GM19043 (cell line): ENCODE data around the gene TMIE.

Source experiments
- ATAC-seq: cut with Tn5 transposase; IDR thresholded peaks from one replicate; pipeline ENCODE4 v1.9.1; 2021; ENCODE audit warnings: low read depth; ENCODE audit not compliant: unreplicated experiment

TMIE gene

DNA sequence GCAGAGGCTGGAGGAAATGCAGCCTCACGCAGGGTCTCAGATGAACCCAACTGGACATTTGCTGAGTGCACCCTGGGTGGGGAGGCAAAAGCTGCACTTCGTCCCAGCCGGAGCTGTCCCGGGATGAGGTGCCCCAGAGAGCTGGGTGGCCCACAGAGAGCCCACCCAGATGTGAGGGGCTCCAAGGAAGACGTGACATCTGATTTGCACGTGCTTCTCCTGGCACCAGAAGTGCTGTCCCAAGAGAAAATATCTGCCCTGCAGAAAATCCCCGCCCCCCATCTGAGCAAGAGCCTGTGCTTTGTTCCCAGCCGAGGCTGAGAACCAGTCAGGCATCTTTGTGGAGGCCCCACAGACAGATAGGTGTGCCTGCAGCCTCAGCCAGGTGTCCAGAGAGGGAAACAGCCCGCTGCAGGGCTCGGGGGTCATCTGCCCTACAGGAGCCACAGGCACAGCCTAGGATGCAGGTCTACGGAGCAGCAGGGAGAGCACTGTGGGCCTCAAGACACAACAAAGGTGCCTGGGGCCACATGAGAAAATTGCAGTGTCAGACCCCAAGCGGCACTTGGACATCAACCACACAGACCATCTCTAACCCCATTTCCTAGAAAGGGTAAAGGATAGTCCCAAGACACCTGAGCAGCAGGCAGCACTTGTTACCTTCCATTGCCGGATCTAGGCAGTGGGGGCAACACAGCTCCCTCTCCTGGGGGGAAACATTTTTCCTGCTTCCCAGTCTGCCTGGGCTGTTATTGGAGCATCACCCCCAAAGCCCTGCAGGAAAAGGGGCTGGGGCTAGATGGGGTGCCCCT lies 5.8 kb downstream of the TMIE start:
- no peak for ATAC-seq

DNA sequence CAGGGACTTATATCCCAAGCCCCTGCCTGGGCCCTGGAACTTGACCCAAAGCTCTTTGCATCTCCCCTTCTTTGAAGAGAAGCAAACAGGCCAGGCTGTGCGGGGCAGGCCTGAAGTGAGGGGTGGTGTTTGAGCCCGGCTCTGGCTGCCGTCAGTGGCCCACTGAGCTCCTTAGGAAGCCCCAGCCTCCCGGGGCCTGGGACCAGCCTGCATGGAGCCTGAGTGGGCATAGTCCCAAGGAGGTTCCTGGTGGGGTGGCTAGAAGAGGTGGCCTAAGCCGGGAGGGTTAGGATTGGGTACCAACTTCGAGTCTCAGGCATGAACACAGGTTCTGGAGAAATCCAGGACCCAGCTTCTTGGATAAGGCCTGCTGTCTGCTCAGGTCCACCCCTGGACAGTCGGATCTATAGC lies 6.4 kb downstream of the TMIE start:
- ATAC-seq = no peak

DNA sequence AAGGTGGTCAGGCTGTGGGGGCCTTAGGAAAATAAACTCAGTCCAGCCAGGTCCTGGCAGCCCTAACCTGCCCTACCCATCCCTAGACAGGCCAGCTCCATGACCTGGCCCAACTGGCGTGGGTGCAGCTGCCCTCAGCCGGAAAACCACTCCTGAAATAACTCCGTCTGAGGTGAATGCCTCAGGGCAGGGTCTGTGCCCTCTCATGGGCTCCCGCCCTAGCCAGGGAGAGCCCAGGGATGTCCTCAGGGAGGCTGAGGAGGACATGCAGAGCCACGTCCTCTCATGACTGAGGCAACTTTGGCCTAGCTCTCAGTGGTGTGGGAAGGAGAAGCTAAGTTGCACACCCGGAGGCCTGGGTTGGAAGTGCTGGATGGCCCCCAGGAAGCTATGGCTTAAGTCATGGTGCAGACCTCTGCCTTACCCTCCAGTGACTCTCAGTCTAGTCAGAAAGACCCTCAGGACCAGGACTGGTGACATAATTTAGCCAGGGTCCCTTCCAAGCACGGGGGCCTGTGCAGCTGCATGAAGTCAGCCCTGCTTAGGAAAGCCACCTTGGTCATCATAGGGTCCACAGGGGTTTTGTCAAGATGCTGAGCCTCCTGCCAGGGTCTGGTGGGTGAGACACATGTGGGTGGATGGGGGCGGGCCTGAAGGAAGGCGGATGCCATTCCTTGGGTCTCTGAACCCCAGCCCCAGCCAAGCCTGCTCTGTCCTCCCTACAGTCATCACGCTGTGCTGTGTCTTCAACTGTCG lies 7.4 kb downstream of the TMIE start:
- no peak for ATAC-seq

DNA sequence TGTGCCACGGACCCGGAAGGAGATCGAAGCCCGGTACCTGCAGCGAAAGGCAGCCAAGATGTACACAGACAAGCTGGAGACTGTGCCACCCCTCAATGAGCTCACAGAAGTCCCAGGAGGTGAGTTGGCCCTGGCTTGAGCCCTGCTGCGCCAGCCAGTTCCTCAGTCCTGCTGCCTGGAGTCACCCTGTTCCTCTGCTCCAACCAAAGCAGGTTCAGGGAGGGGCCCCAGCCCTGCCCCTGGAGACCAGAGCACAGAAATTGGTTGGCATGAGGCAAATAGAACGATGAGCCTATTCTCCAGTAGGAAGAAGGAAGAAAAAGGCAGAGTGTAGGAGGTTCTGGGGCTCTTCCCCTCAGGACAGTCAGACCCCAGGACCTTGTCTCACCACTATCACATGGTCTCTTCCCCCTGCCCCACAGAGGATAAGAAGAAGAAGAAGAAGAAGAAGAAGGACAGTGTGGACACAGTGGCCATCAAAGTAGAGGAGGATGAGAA lies 8.0 kb downstream of the TMIE start:
- ATAC-seq = no peak

DNA sequence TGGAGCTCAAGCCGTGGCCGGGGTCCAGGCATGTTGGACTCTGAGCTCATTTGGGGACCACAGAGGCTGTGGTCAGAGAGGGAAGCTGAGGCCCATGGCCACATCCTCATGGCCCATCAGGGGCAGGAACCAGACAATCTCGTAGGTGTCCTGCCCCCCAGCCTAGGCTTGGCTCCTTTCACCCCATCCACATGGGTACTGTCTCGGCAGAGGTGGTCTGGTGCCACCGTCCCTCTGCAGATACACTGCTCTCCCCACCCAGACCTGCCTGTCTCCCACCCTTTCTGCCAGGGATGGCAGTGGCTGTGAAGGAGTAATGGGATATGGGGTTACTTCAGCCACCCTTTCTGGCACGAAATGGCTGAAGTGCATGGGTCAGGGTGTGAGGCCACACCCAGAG lies 8.5 kb downstream of the TMIE start:
- no peak for ATAC-seq

DNA sequence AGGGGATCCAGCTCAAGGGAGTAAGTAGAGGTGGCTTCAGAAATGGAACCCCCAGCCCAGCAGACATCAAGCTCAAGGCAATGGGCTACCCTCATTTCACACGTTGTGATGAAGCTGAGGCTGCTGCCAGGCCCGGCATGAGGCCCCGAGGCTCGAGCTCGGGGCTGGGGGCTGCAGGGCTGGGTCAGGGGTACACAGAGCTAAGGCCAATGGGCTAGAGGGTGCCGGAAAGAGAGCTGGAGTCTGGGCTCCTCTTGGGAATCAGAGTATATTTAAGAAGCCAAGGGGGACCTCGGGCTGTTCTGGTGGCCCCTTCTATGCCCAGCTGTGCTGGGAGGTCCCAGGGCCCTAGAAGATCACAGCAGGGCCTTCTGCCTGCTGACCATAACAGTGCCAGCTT lies 9.0 kb downstream of the TMIE start:
- no peak for ATAC-seq

DNA sequence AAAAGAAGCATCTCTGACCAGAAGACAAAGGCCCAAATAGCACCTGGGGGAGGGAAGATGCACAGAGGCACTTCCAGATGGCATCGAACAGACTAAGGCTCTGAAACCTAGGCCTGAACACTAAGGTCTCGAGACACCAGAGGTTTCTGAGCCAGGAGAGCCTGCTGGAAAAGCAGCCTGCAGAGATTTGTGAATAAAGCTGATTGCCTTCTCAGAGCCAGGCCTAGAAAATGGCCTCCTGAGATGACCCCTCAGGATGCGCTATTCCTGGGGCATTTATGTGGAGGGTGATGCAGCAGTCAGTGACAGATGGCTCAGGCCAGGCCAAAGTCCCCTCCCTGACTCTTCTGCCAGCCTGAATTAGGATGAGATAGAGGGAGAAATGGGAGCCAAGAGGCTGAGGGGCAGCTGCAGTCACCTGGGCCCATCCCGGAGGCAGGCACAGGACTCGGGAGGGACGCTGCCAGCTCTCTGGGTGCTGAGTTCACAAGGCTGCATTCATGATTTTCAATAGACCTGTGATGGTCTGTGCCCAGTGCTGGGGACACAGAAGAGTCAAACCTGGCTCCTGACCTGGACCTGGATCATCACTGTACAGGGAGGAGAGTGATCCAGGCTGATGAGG lies 9.6 kb downstream of the TMIE start:
- ATAC-seq = no peak

DNA sequence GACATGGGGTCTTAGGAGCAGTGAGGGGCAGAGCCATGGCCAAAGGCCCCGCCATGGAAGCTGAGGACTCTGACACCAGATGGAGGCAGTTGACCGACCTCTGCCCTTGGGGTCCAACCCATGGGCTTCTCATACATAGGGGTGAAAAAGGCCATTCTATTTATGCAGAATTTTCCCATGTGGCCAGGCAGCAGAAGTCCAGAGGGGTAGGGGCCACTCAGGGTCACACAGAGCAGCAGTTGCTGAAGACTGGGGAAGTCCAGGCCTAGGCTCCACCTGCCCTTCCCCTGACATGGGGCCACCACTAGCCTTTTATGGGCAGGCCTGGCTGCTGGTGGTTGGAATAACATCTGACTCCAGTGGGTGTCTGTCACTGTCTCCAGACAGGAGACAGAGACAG lies 10.1 kb downstream of the TMIE start:
- ATAC-seq = no peak

DNA sequence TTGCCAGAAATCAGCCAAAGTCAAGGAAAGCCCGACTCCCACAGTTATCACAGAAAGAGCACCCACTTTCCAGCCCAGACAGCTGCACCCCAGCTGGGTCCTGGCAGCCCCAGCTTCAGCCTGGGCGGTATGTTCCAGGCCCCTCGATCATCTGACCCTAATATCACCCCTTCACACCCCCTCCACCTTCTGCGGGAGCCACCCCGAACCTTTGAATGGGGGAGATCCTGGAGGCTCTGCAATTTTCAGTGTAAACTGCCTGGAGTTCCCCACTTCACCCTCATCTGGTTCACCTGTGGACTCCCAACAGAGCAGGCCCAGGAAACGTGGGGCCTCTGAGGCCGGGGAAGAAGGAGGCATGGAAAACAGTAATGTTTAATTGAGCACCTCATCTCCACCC lies 10.6 kb downstream of the TMIE start:
- no peak for ATAC-seq

DNA sequence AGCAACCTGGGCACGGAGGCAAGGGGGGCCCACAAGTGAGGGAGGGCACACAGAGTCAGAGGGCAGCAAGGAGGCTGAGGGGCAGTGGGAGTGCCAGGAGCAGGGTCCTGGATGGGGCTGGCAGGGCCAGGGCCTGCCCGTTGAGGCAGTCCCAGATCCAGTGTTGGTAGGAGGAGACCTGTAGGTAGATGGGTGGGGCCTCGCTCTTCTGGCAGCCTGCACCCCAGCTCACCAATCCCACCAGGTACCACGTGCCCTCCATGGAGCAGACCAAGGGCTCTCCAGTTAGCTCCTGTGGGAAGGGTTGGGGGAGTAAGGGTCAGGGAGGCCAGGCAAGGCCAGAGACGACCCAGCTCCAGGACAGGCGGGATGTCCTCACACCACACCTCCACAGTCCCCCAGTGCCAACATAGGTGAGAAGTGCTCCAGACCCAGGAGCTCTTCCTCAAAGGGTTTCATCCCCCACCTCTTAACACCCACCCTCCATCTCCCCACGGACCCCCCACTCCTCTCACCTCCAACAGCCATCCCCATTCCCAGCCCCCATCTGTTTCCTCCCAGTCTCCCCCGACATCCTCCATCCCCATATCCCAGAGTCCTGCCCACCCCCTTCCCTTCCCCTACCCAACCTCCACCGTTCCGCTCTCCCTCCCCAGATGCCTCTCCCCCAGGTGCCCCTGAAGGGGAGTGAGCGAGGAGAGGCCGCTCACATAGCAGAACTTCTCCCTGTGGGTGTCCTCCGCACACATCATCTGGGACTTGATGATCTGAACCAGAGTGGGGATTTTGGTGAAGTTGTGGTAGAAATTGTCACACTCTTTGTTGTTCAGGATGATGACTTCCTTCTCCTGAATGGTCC lies 11.2 kb downstream of the TMIE start:
- no peak for ATAC-seq

DNA sequence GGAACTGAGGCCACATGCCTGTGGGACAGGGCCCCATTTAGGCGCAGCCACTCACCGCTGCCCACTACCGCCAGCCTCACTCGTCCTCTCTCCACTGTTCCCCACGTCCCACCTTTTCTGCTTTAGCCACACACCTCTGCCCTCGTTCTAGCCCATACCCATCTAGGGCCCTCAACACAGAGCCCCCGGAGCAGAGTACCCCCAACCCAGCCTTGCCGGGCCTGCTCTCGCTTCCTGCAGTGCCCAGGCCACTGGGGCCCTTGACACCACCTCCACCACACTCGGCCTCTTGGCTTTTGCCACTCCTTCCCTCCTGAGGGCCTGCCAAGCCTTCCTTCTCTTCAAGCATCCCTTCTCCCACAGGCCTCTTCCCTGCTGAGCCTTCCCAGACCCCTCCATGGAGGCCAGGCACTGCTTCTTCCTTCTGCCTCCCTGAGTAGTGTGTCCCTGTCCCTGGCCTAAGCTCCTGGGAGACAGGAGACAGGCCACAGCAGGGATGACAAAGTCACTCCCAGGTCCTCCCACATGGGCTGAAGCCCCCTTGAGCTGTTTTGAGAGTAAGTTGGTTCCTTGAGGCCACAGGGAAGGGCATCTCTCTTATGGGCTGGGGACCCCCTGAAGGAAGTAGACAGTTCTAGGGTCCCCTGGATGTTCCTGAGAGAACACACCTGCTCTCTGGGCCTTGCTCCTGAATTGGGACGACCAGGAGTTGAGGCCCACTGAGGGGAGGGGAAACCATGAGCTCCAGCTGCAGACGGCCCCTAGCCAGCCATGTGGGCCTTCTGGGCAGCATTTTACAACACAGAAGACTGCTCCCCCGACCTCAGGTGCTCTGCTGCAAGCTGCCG lies 12.1 kb downstream of the TMIE start:
- no peak for ATAC-seq

DNA sequence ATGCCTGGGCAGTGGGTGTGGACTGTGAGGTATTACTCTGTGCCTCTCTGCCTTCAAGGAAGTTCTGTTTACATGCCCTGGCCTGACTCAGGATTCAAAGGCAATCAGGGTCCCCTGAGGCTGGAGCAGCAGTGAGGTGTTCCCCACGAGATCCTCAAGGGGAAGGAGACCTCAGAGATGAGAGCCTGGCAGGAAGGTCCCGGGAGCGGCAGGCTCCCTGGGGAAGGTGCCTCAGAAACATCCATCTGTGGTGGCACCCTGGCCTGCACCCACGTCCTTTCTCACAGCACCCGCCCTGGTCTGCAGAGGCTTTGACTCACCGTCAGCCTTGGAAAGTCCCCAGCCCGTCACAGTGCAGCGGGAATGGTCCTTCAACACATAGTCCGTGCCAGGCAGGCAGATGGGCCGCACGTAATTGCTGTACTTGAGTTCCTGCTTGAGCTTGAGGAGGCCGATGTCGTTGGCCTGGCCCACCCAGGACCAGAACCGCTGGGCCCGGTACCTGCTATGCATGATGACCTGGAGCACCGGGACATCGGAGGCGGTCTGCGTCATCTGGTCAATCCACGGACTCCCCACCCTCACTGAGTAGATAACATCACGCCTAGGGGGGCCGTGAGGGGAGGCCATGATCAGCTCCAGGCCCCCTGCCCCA lies 12.8 kb downstream of the TMIE start:
- no peak for ATAC-seq

DNA sequence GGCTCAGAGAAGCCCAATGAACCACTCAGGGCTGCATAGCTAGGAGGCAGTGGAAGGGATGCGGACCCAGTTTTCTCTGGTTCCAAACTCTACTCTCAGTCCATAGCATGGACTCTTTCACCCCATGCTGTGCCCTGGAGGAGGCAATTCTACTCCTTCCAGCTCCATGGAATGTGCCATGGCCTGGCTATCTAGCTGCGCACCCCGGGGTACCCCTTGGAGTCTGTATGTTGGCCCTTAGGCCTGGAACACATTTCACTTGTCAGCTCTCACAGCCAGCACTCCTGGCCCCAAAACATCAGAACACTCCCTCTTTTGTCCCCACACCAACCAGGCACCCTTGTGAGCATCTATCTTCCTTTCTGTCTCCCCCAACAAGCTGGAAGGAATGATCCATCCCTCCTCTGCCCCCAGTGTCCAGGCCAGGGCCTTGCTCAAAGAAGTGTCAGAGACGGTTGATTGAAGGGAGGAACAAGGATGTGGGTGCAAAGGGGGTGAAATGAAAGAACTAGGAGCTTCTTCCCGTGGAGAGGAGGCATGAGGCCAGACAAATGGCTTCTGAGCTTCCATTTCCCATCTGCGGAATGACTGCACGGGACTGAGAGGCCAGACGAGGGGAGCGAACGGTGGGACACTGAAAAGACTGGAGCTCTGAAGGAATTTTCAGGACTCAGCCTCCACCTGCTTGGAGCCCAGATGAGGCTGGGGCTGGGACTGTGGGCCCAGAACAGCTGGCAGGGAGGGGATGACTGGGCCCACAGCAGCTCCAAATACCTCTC lies 13.7 kb downstream of the TMIE start:
- no peak for ATAC-seq

DNA sequence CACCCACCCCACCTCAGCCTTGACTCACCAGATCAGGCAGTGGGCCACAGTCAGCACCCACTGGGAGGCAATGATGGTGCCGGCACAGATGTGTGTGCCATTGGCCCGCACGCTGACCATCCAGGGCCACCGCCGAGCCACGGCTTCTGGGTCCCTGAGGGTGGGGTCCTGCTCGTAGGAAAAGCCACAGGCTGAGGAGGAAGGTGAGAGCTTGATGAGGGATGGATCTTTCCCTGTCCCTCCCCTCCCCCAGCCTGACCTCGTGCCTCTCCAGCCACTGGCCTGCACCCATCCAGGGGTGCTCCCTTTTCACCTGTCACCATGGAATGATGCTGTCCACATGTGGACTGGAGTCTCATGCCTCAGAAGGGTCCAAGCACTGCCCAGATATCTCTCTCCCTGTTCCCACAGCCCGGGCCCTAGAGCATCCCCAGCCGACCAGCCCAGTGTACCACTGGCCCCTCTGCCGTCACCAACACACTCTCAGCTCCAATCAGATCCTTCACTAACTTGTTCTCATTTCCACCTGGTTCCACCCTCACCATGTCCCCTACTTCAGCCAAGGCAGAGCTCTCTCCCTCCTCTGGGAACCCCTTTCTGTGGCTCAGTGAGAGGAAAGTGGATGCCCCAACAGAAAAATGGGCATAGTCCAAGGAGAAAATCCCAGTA lies 14.4 kb downstream of the TMIE start:
- ATAC-seq = no peak

DNA sequence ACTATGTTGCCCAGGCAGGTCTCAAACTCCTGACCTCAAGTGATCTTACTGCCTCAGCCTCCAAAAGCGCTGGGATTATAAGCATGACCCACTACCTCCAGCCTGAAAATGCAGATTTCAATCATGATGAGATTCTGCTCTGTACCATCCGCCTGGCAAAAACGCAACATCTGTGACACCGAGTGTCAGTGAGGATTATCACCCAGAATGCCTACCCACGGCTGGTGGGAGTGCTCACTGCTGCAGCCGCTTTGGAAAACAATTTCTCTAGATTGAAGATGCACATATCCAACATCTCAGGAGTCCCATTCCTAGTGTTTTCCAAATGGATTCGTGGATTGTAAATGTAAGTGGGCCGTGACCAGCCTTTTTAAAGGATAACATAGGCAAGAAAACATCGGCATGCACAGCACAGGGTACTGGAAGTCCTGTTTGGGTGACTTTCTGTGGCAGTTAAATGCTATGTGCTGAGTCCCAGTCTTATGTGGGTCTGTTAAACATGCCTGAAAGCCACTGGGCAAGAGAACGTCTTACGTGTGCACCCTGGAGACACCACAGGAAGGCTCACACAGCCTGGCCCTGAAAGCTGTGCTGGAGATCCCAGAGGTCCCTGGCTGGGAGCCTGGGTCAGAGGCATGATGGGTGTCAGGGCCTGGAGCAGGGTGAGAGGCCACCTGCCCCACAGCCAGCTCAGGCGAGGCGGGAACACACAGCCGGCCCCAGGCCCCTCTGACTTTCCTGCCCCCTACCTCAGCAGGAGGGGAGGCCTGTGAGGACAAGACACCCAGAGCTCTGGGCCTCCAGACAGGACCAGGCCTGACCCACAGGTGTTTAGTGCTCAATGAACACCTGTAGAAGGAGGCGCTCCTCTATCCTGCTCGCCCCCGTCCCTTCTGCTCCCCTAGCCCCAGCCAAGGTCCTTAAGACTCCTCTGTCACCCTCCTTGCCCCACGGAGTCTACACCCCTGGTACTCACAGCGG lies 15.6 kb downstream of the TMIE start:
- ATAC-seq = no peak

DNA sequence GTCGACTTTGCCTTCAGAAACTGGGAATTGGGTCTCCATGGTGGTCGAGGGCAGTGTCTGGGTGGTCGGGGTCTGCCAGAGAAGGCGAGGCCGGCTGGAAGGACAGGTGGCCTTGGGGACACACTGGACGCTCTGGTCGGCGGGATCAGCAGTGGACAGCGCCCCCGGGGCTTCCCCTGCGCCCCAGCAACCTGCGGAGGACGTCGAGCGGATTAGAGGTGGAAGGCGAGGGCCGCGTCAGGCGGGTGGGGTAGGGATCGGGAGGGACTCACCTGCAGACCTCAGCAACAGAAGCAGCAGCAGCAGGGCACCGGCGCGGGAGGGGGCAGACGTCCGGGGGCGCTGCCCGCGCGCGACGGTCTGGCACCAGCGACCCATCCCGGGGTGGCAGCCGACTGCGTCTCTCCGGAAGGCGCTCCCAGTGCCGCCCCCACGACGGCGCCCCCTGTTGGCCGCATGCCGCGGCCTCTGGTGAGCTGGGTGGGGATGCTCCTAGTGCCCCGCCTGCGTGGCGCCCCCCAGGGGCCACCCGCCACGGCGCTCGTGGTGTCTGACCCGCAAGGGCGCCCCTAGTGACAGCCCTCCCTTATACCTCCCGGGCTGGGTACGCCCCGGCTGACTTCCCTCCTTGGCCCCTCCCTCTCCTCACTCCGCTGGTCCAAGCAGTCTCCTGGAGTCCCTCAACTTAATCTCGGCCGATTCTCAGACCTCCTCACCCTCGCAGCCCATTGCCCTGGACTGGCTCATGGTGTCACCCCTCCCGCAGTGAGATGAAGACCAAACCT lies 16.4 kb downstream of the TMIE start, which contains the start of gene PRSS50:
Gene PRSS50, minus strand, starts transcription at position 423 of the 785 bp plus-strand sequence. Its CDS starts 45 bp downstream, at position 378.
- no peak for ATAC-seq
